ENCODE data around the gene GCNA.
A peak's percentile ranks its signal among the peaks of the same experiment; 100 is the strongest.
"Not testable (repeated sequence)": the region's sequence is repeated elsewhere in the genome, so short reads cannot be mapped to it uniquely, and the experiment has no call there.

The GCNA gene

DNA sequence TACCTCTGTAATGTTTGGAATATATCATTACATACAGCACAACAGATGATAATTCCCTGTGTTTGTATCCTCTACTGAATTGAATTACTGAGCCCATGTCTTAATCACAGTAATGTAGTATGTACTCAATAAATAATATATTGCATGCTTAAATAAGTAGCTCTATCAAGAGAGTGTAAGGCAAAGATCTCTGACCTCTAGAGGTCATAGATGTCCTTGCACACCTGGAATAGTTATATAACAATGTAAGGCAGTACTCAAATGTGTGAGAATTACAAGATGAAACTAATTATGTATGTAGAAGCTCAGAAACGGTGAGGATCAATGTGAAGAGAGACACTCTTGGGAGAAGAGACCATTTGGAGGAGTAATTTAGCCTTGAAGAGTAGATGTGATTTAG is 14.3 kb upstream of the GCNA start:
- DNase-seq (ENCODE audit: low read depth) = no peak

GRCh38 chrX:71565474-71566041 is 12.7 kb upstream of the GCNA start:
- DNase-seq (ENCODE audit: low read depth) = no peak

GRCh38 chrX:71571390-71571789 is 6.8 kb upstream of the GCNA start:
- DNase-seq (ENCODE audit: low read depth) = not testable (repeated sequence)

GRCh38 chrX:71573590-71573989 is 4.6 kb upstream of the GCNA start:
- DNase-seq (ENCODE audit: low read depth) = no peak

- no peak for DNase-seq (ENCODE audit: low read depth)
Measured at GRCh38 chrX:71577682-71578081, 555 bp upstream of the GCNA start.

DNA sequence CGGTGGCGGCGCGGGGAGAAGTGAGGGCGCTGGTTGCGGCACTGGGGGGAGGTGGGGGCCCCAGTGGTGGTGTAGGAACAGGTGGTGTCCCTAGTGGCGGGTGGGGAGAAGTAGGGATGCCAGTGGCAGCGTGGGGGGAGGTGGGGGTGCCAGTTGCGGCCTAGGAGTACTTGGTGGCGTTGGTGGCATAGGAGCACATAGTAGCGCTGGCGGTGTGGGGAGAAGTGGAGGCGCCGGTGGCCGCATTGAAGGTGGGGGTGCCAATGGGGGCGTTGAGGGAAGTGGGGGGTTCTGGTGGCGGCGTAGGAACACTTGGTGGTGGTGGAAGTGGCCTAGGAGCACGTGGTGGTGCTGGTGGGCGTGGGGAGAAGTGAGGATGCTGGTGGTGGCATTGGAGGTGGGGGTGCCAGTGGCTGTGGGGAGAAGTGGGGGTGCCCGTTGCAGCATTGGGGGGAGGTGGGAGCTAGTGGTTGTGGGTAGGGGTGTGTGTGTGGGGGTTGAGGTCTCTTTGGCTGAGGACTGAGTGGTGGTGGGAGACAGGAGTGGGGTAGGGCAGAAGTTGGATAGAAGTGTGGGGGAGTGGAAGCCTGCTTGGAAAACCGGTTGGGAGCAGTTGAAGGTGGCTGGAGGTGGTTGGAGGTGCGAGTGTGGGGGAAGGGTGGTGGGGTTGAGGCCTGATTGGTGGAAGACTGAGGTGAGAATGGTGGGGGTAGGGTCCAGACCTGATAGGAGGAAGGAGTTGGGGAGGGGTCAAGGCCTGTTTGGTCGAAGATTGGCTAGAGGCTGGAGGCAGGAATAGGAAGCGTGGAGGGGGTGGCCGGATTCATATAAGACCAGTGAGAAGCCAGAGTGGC is 1.1 kb downstream of the GCNA start:
- no peak for DNase-seq (ENCODE audit: low read depth)

GRCh38 chrX:71579990-71580380 is 1.7 kb downstream of the GCNA start:
- DNase-seq (ENCODE audit: low read depth) = no peak

DNA sequence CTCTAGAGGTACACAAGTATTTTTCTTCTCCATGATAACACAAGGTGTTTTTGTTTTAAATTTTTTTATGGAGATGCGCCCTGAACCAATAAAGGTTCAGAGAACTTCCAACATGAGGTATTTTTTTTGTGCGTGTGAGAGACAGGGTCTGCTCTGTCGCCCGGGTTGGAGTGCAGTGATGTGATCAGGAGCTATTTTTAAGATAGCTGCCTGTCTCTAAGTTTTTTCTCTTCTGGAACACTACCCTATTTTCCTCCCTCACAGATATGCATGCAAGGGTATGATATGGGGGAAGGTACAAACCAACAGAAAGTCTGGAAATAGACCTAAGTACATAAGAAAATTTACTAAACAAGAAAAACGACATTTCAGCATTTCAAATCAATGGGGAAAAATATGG is 3.0 kb downstream of the GCNA start:
- DNase-seq (ENCODE audit: low read depth) = no peak

GRCh38 chrX:71586929-71587328 is 8.7 kb downstream of the GCNA start:
- no peak for DNase-seq (ENCODE audit: low read depth)

- not testable (repeated sequence) for DNase-seq (ENCODE audit: low read depth)
Measured at GRCh38 chrX:71593210-71593609, 15.0 kb downstream of the GCNA start.

GRCh38 chrX:71599965-71600364 is 21.7 kb downstream of the GCNA start:
- DNase-seq (ENCODE audit: low read depth) = no peak

DNA sequence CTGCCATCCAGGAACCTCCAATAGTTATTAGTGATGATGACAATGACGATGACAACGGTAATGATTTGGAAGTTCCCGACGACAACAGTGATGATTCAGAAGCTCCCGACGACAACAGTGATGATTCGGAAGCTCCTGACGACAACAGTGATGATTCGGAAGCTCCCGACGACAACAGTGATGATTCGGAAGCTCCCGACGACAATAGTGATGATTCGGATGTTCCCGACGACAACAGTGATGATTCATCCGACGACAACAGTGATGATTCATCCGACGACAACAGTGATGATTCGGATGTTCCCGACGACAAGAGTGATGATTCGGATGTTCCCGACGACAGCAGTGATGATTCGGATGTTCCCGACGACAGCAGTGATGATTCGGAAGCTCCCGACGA is 25.4 kb downstream of the GCNA start:
- no peak for DNase-seq (ENCODE audit: low read depth)

GRCh38 chrX:71604141-71604540 is 25.9 kb downstream of the GCNA start:
- DNase-seq (ENCODE audit: low read depth) = no peak

DNA sequence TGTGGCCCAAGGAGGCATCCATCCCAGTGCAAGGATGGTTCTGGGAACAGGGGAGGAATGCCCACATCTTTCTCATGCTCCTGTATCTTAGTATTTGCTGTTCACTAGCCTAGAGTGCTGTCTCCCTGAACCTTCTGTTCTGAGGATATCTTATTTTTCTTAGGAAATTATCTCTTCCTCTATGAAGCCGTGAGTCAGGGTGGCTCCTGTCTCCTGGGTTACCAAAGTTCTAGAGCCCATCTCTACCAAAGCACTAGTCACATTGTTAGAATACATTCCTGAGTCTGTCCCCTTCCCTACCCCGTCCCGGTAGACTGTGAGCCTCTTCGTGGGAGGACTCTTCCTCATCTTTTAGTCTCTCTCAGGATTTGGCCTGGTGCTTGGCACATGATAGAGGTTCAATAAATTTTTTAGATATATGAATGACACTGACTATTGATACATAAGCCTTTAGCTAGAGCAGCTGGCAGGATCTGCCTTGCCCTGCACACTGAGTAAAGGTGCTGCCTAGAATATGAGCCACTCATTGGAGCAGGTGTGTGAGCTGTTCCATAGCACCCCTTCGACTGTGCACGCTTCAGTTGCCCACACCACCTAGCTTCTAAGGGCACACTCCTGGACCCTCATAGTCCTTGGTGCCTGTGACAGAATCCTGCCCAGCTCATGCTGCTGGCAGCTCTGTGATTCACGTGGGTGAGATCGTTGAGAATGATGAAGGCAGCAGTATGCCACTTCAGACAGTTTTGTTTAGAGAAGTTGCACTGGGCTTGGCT is 26.7 kb downstream of the GCNA start:
- no peak for DNase-seq (ENCODE audit: low read depth)

DNA sequence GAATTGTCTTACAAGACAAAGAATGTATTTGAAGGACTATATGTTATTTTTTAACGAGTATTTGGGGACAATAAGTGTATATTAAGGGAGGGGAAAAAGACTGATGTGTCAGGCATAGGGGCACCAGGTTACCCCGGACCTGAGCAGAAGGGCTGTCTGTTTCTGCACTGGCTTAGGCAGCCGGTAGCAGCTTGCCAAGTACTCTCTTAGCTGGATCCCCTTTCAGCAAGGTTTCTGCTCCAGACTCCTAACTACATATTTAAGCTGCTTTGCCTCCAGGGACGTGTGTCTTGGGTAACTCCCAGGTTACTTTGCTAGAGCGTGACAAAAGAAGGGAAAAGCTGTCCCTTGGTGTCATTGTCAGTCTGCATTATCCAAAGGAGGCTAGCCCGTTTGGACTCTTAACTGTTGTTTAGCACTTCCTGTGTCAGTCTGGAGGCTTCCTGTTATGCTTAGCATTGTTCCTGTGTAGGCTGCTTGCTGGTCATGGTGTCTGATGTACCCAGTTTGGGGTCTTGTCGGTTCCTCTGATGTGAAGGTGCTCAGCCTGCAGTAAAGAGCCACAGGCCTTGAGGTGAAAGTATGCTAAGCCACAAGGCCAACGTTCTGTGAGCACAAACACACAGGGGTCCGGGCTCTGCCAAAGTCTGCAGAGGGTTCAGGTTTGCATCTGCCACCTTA is 28.4 kb downstream of the GCNA start:
- DNase-seq (ENCODE audit: low read depth) = peak; percentile 34

GRCh38 chrX:71607488-71607887 is 29.3 kb downstream of the GCNA start:
- DNase-seq (ENCODE audit: low read depth) = no peak

DNA sequence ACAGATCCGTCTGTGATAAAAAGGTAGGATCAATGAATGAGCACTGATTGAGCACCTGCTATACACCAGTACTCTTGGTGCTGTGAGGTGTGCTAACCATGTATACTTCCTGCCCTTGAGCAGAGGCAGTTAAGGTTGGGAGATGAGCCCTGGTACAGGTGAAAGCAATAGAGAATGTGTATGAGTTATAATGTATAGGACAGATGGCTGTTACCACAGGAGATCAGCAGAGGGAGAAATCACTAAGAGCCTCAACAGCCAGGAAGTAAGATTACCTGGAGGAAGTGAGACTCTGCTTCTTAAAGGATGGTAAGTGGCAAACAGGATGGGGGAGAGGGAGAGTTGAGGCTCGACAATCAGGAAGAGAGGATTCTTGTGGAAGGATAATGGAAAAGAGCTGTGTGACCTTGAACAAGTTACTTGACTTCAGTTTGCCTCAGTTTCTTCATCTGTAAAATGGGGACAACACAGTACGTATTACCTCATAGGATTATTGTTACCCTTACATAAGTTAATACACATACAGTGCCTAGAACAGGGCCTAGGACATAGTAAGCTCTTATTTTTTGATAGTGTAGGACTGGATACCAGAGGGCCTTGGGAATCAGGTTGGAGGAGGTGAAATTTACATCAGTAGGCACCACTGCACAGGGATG is 31.0 kb downstream of the GCNA start:
- DNase-seq (ENCODE audit: low read depth) = no peak

GRCh38 chrX:71611736-71612135 is 33.5 kb downstream of the GCNA start:
- DNase-seq (ENCODE audit: low read depth) = not testable (repeated sequence)

GRCh38 chrX:71612256-71612655 is 34.0 kb downstream of the GCNA start:
- no peak for DNase-seq (ENCODE audit: low read depth)

DNA sequence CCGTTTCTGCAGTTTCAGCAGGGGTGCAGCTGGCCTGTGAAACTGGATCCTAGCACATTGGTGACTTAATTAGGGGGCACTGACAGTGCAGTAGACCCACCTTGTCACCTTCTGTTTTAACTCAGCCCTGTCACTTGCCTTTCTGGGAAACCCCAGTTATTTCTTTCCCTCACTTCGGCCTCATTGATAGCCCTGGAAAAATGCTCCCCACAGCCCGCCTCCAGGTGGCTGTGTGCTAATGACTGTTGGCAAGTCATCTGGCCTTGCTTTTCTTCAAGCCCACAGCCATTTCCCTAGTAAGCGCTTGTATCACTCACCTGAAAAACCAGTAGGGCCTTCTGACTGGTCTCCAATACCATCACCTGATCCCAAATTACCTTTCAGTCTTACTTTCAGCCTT is 36.8 kb downstream of the GCNA start:
- no peak for DNase-seq (ENCODE audit: low read depth)

DNA sequence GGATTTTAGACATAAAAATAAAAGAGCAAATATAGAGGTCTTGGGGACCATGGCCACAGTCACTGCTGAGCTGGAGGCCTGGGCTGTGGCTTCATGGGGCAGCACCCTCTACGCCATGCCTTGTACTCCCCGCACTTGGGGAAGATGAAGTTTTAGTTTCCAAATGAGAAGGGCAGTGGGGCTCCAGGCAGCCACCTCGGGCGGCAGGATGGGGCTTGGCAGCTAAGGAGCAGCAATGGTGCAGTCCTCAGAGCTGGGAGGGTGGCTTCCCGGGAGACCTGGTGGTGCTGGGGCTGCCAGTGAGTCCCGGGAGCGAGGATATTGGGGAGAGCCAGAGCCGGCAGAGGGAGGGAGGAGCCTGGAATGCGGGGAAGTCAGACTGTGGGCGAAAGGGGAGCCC is 37.7 kb downstream of the GCNA start:
- DNase-seq (ENCODE audit: low read depth) = no peak

Measured in activated gamma-delta T cell treated with anti-CD3 and anti-CD28 coated beads, Interleukin-2, amount 50 U/mL, for 16 hours (primary cell).